Neural cell (in vitro differentiated cells): ENCODE results near the gene PTCD2.

Source experiments
- EP300 ChIP-seq: fragments of 450-650 bp; conservative IDR thresholded peaks from 2 replicates; pipeline ENCODE4 v1.6.1; 2014; ENCODE audit warnings: antibody characterized with exemption, mild to moderate bottlenecking, moderate library complexity; ENCODE audit not compliant: poor library complexity, severe bottlenecking
- MXI1 ChIP-seq: fragments of 450-650 bp; conservative IDR thresholded peaks from 2 replicates; pipeline ENCODE4 v1.6.1; 2014; ENCODE audit warnings: antibody characterized with exemption, mild to moderate bottlenecking; ENCODE audit not compliant: poor library complexity, severe bottlenecking
- RAD21 ChIP-seq: fragments of 450-650 bp; conservative IDR thresholded peaks from 2 replicates; pipeline ENCODE4 v1.6.1; 2014; ENCODE audit warnings: antibody characterized with exemption, mild to moderate bottlenecking, moderate library complexity
- TAF1 ChIP-seq: IDR thresholded peaks from 2 replicates; pipeline ENCODE4 v1.6.1; 2012; ENCODE audit warnings: low read depth
- TF ChIP-seq, protein P1 (sequence below): fragments of 450-650 bp; IDR thresholded peaks from 2 replicates; pipeline ENCODE4 v1.5.1; 2014; ENCODE audit warnings: antibody characterized with exemption, mild to moderate bottlenecking, moderate library complexity; ENCODE audit not compliant: poor library complexity, severe bottlenecking

DNA sequence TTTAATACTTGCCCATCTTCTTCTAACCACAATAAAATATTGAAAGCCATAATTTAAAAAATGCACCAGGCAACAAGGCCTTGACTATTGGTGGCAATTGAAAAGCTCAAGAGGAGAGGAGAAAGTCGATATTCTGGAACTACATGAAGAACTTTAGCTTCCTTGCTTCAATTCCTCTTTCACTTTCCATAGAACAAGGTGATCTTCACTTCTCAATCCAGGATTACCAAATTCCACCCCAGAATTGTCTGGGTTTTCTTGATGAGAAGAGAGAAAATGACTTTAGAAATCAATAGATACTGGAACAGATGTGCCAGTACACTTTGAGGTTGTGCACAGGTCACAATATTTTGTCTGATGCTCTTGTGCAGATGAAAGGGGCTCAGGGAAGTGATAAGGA lies 52.2 kb downstream of the PTCD2 start:
- TF ChIP-seq RAD21 (no peak), EP300 (no peak), MXI1 (no peak), TAF1 (no peak)
- TF ChIP-seq, protein P1, sequence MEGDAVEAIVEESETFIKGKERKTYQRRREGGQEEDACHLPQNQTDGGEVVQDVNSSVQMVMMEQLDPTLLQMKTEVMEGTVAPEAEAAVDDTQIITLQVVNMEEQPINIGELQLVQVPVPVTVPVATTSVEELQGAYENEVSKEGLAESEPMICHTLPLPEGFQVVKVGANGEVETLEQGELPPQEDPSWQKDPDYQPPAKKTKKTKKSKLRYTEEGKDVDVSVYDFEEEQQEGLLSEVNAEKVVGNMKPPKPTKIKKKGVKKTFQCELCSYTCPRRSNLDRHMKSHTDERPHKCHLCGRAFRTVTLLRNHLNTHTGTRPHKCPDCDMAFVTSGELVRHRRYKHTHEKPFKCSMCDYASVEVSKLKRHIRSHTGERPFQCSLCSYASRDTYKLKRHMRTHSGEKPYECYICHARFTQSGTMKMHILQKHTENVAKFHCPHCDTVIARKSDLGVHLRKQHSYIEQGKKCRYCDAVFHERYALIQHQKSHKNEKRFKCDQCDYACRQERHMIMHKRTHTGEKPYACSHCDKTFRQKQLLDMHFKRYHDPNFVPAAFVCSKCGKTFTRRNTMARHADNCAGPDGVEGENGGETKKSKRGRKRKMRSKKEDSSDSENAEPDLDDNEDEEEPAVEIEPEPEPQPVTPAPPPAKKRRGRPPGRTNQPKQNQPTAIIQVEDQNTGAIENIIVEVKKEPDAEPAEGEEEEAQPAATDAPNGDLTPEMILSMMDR, result no peak
